ENCODE measurements around the gene RGS19.

DNA sequence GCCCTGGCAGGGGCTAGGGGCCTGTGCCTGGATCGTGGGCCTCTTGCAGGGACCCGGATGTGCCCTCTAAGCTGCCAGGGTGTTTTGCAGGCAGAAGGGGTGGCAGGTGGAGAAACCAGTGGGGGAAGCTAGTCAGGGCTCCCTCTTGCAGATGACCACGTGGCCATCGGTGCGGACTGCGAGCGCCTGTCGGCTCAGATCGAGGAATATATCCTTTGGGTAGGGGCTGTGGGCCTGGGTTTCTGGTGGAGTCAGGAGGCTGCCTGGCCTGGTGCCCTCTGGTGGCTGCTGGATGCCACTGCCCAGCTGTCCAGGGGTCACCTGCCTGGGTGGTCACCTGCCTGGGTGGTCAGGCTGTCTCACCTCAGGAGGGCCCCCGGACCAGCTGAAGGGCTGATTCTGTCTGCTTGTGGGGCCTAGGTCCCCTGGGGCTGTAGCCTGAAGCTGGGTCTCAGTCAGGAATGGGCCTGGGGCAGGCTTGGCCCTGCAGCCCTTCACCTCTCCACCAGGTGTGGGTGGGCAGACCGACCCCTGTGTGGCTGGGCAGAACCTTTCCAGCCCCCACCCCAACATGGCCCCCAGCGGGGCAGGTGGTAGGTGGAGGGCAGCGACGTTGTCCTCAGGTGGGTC, 9.6 kb downstream of the RGS19 start:
- TF ChIP-seq, protein P1, sequence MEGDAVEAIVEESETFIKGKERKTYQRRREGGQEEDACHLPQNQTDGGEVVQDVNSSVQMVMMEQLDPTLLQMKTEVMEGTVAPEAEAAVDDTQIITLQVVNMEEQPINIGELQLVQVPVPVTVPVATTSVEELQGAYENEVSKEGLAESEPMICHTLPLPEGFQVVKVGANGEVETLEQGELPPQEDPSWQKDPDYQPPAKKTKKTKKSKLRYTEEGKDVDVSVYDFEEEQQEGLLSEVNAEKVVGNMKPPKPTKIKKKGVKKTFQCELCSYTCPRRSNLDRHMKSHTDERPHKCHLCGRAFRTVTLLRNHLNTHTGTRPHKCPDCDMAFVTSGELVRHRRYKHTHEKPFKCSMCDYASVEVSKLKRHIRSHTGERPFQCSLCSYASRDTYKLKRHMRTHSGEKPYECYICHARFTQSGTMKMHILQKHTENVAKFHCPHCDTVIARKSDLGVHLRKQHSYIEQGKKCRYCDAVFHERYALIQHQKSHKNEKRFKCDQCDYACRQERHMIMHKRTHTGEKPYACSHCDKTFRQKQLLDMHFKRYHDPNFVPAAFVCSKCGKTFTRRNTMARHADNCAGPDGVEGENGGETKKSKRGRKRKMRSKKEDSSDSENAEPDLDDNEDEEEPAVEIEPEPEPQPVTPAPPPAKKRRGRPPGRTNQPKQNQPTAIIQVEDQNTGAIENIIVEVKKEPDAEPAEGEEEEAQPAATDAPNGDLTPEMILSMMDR (IDR thresholded peaks at IDR 0.05): peak; percentile 55 to 63 (median 62)
- no peak for TF ChIP-seq POLR2A (IDR thresholded peaks at IDR 0.05)
